ENCODE data around the gene RRAGC. TPM values are rescaled to one million over a fixed set of nuclear protein-coding genes. Genes with fewer than 3 reads are reported as not detected.
"Not testable (repeated sequence)": the region's sequence is repeated elsewhere in the genome, so short reads cannot be mapped to it uniquely, and the experiment has no call there.

The RRAGC gene
- total RNA-seq, 1 experiment from 2014 or later = 18.3 TPM

DNA sequence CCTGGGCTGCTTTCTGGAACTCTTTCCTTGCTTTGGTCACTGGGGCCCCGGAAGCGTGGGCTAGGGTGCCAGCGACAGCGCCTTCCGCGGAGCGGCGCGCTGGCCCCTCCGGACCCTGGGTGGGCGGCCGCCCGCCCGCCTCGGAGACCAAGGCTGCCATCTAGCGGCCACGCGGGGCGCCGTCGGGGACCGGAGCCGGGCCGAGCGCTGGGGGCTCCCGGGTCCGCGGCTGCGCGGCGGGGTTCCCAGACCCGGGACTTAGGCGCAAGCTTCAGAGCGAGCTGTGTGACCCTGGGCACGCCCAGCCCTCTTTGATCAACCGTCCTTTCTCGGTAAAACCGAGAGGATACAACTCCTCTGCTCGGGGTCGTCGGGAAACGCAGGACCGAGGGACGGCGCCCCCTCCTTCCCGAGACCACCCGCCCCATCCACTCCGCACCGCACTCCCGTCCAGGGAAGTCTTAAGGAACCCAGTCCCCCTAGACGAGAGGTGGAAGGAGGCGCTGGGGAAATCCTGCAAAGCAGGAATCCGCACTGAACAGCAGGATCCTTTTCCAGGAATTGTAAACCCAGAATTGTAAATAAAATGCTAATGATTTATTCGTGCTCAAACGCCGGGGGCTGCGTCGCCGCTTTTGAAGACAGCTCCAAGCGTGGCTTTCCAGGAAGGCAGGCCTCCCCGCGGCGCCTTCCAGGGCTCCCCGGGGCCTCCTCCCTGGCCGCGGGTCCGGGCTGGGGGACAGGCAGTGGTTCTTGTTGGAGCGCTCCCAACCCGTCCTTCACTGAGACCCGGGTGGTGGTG is 41.2 kb downstream of the RRAGC start:
- Histone ChIP-seq H3K4me3 (ENCODE audit: low read length) (no peak overlapping the region), H3K27me3 (ENCODE audit: low read length) (no peaks in the 10 kb centered on the region), H3K4me2 (ENCODE audit: low read depth, low read length, poor library complexity, severe bottlenecking) (no peak overlapping the region), H4K20me1 (ENCODE audit: insufficient read depth, low read depth, low read length) (no peaks in the 10 kb centered on the region), H3K36me3 (ENCODE audit: insufficient read depth, low read length) (no peaks in the 10 kb centered on the region), H2AFZ (ENCODE audit: low read length) (no peak overlapping the region), H3K27ac (ENCODE audit: low read length) (no peak overlapping the region), H3K9me3 (ENCODE audit: low read length) (no peaks in the 10 kb centered on the region), H3K4me1 (ENCODE audit: low read length) (no peaks in the 10 kb centered on the region), H3K9ac (ENCODE audit: low read length) (no peak overlapping the region), H3K9me2 (replicated peaks; ENCODE audit: insufficient read depth, low read length) (no peaks in the 10 kb centered on the region), H3K79me2 (ENCODE audit: low read length) (no peaks in the 10 kb centered on the region)
- no peak for DNase-seq

DNA sequence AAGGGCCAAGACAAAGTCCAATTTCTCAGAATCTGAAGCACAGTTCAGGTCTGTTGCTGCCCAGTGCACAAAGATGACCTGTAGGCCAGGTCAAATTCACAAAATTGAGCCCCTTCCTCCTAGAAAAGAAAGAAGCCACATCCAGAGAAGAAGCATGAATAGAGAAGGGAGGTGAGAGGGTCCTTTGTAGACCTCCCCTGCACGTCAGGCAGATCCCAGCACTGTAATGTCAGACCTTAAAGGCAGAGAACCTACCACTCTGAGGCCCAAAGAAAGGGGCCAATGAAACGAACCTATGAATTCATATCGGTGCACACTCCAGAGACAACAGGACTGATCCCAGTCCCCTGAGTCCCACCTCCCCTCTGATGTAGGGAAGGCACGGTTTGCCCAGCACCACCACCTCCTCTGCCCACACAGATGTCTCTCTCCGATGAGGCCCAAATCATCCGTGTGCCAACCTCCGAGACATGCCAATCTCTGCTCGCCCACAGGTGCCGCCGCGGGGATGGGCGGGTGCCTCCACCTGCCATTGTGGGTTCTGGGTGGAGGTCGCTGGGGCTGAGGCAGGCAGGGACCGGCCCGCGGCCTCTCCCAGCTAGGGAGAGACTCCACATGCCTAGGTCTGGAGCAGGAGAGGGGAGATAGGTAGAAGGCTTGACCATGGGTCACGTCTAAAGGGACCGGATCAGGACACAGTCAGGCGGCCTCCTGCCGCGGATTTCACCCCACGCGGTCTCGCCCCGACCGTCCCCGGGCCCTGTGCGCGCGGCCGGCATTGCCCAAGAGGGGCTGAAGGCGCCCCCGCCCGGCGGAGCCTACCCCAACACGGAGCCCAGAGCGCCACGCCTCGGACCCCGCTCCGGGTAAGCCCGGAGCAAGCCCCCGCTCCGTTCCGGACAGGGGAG is 42.1 kb downstream of the RRAGC start:
- H3K36me3 ChIP-seq (ENCODE audit: insufficient read depth, low read length) = no peaks in the 10 kb centered on the region
- no peaks in the 10 kb centered on the region for H3K9me2 ChIP-seq (replicated peaks; ENCODE audit: insufficient read depth, low read length)
- no peaks in the 10 kb centered on the region for H3K79me2 ChIP-seq (ENCODE audit: low read length)
- no peak overlapping the region for H2AFZ ChIP-seq (ENCODE audit: low read length)
- H3K9ac ChIP-seq (ENCODE audit: low read length) = no peak overlapping the region
- no peak overlapping the region for H3K4me3 ChIP-seq (ENCODE audit: low read length)
- H3K27me3 ChIP-seq (ENCODE audit: low read length) = no peaks in the 10 kb centered on the region
- no peaks in the 10 kb centered on the region for H3K4me1 ChIP-seq (ENCODE audit: low read length)
- H3K9me3 ChIP-seq (ENCODE audit: low read length) = no peaks in the 10 kb centered on the region
- no peak overlapping the region for H3K27ac ChIP-seq (ENCODE audit: low read length)
- no peak overlapping the region for H3K4me2 ChIP-seq (ENCODE audit: low read depth, low read length, poor library complexity, severe bottlenecking)
- no peaks in the 10 kb centered on the region for H4K20me1 ChIP-seq (ENCODE audit: insufficient read depth, low read depth, low read length)
- no peak for DNase-seq

DNA sequence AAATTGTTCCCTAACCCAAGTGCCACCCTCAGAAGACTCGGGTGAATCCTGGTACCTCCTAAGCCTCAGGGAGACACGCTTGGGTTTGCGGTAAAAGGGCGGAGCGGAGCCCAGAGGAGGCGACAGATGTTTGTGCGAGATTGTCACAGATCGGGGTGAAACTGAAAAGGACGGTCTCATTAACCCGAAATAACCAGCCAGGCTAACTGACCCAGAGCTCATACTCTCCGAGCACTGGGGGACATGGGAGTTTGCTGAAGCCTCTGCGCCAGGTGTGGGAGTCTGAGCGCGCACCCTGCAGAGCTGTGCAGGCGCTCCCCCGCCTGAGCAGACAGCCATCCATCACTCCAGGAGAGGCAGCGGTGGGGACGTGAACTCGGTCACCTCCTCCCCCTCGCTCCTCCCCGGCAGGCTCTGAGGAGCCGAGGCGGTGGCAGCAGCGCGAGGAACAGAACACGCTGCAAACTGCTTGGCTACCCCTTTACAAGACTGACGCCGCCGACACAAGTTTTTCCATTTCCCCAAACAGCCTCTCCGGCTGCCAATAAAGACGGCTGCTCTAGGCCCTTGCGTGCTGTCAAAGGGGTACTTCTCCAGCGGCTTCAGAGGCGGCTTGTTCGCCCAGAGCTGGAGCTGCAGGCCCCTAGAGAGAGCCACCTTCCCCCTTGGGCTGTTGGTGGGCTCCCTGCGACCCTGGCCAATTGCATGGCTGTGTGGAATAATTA is 43.5 kb downstream of the RRAGC start:
- no peaks in the 10 kb centered on the region for H3K4me1 ChIP-seq (ENCODE audit: low read length)
- no peak overlapping the region for H3K9ac ChIP-seq (ENCODE audit: low read length)
- H3K79me2 ChIP-seq (ENCODE audit: low read length) = no peaks in the 10 kb centered on the region
- H4K20me1 ChIP-seq (ENCODE audit: insufficient read depth, low read depth, low read length) = no peaks in the 10 kb centered on the region
- H2AFZ ChIP-seq (ENCODE audit: low read length) = no peak overlapping the region
- no peaks in the 10 kb centered on the region for H3K9me3 ChIP-seq (ENCODE audit: low read length)
- H3K27ac ChIP-seq (ENCODE audit: low read length) = no peak overlapping the region
- no peaks in the 10 kb centered on the region for H3K9me2 ChIP-seq (replicated peaks; ENCODE audit: insufficient read depth, low read length)
- H3K27me3 ChIP-seq (ENCODE audit: low read length) = no peaks in the 10 kb centered on the region
- H3K4me2 ChIP-seq (ENCODE audit: low read depth, low read length, poor library complexity, severe bottlenecking) = no peak overlapping the region
- no peak for DNase-seq
- no peak overlapping the region for H3K4me3 ChIP-seq (ENCODE audit: low read length)
- H3K36me3 ChIP-seq (ENCODE audit: insufficient read depth, low read length) = no peaks in the 10 kb centered on the region

DNA sequence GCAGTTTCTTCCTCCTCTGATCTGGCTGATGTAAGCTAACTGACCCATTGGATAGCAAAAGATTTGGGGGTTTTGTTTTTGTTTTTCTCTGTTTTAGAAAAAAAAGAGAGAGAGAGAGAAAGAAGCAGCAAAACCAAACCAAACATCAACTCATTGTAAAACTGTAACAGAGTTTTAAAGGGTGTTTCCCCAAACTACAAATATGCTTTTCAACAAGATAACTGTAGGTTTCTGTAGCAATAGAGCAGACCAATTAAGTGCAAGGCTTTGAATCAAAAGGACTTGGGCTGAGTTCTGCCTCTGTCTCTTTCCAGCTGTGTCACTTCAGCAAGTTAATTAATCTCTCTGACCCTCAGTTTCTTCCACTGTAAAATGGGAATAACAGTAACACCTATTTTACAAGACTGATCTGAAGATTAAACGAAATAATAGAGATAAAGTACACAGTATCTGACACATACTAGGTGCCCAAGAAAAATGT is 44.5 kb downstream of the RRAGC start:
- Histone ChIP-seq H3K4me3 (ENCODE audit: low read length) (no peak overlapping the region), H3K9ac (ENCODE audit: low read length) (no peak overlapping the region), H3K27ac (ENCODE audit: low read length) (no peak overlapping the region), H3K79me2 (ENCODE audit: low read length) (no peaks in the 10 kb centered on the region), H3K4me1 (ENCODE audit: low read length) (no peaks in the 10 kb centered on the region), H3K36me3 (ENCODE audit: insufficient read depth, low read length) (no peaks in the 10 kb centered on the region), H3K9me2 (replicated peaks; ENCODE audit: insufficient read depth, low read length) (no peaks in the 10 kb centered on the region), H2AFZ (ENCODE audit: low read length) (no peak overlapping the region), H3K27me3 (ENCODE audit: low read length) (no peaks in the 10 kb centered on the region), H3K4me2 (ENCODE audit: low read depth, low read length, poor library complexity, severe bottlenecking) (no peak overlapping the region), H4K20me1 (ENCODE audit: insufficient read depth, low read depth, low read length) (no peaks in the 10 kb centered on the region), H3K9me3 (ENCODE audit: low read length) (no peaks in the 10 kb centered on the region)
- no peak for DNase-seq

DNA sequence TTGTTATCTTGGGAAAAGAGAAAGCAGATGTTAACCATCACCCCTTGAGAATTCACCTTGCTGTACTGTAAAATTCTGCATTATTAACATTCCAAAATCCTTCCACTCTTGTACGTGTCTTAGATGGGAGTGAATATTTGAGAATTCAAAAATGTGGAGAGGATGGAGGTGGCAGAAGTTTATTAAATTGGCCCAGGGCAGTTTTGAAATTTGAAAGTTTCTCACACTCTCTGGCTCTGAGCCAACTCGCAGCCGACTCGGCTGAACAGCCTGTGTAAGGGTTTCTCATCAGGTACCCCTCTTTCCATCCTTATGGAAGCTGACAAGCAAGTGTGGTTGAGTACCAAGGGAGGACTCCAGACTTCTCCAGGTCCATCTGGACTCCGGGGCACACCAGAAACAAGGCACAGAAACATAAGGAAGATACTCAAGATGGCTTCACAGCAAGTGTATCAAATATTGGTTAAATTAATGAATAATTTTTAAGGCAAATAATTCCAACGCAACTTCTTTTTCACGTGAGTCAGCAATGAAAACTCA is 45.1 kb downstream of the RRAGC start:
- Histone ChIP-seq H3K79me2 (ENCODE audit: low read length) (no peaks in the 10 kb centered on the region), H3K27ac (ENCODE audit: low read length) (no peak overlapping the region), H3K4me2 (ENCODE audit: low read depth, low read length, poor library complexity, severe bottlenecking) (no peak overlapping the region), H3K36me3 (ENCODE audit: insufficient read depth, low read length) (no peaks in the 10 kb centered on the region), H4K20me1 (ENCODE audit: insufficient read depth, low read depth, low read length) (no peaks in the 10 kb centered on the region), H3K27me3 (ENCODE audit: low read length) (no peaks in the 10 kb centered on the region), H3K4me1 (ENCODE audit: low read length) (no peaks in the 10 kb centered on the region), H3K9me3 (ENCODE audit: low read length) (no peaks in the 10 kb centered on the region), H3K9ac (ENCODE audit: low read length) (no peak overlapping the region), H3K4me3 (ENCODE audit: low read length) (no peak overlapping the region), H3K9me2 (replicated peaks; ENCODE audit: insufficient read depth, low read length) (no peaks in the 10 kb centered on the region), H2AFZ (ENCODE audit: low read length) (no peak overlapping the region)
- no peak for DNase-seq

DNA sequence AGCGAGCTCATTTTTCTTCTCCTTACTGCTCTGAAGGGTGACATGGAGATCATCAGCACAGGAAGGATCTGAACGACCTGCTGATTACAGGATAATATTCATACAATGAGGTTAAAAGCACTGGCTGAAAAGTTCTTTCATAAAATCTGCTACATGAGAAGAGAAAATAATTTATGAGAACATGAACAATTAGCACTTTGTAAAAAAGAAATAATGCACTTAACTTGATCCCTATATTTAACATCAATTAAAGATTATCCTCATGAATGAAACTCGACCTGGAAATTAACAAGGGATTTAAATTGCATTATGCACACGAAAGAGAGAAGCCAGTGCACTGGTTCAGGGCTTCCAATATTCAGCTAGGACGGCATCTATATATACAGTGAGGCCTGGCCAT is 46.6 kb downstream of the RRAGC start:
- no peaks in the 10 kb centered on the region for H4K20me1 ChIP-seq (ENCODE audit: insufficient read depth, low read depth, low read length)
- H3K79me2 ChIP-seq (ENCODE audit: low read length) = no peaks in the 10 kb centered on the region
- no peak for DNase-seq
- no peak overlapping the region for H3K27ac ChIP-seq (ENCODE audit: low read length)
- H3K9me3 ChIP-seq (ENCODE audit: low read length) = no peaks in the 10 kb centered on the region
- no peaks in the 10 kb centered on the region for H3K27me3 ChIP-seq (ENCODE audit: low read length)
- no peaks in the 10 kb centered on the region for H3K4me1 ChIP-seq (ENCODE audit: low read length)
- no peak overlapping the region for H3K9ac ChIP-seq (ENCODE audit: low read length)
- no peak overlapping the region for H3K4me3 ChIP-seq (ENCODE audit: low read length)
- H3K9me2 ChIP-seq (replicated peaks; ENCODE audit: insufficient read depth, low read length) = no peaks in the 10 kb centered on the region
- H3K36me3 ChIP-seq (ENCODE audit: insufficient read depth, low read length) = no peaks in the 10 kb centered on the region
- no peak overlapping the region for H2AFZ ChIP-seq (ENCODE audit: low read length)
- no peak overlapping the region for H3K4me2 ChIP-seq (ENCODE audit: low read depth, low read length, poor library complexity, severe bottlenecking)

DNA sequence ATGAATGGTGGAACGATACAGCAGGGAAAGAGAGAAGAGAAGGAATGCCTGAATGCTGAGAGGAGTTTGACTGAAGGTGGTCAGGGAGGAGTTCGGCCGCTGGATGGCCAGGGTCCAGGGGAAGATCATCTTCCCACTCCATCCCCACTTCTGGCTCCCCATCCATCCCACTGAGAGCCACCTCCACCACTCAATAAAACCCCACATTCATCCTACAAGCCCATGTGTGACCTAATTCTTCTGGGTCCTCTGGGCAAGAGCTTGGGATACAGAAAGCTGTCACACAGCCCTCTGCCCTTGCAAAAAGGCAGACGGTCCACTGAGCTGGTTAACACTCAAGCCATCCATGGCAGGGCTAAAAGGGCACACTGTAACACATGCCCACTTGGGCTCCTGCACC is 48.1 kb downstream of the RRAGC start:
- DNase-seq; H4K20me1 ChIP-seq (ENCODE audit: insufficient read depth, low read depth, low read length); H3K9ac ChIP-seq (ENCODE audit: low read length); H3K27ac ChIP-seq (ENCODE audit: low read length); H3K9me3 ChIP-seq (ENCODE audit: low read length); H3K4me3 ChIP-seq (ENCODE audit: low read length); H3K9me2 ChIP-seq (replicated peaks; ENCODE audit: insufficient read depth, low read length); H3K27me3 ChIP-seq (ENCODE audit: low read length); H3K79me2 ChIP-seq (ENCODE audit: low read length); H3K4me1 ChIP-seq (ENCODE audit: low read length); H2AFZ ChIP-seq (ENCODE audit: low read length); H3K36me3 ChIP-seq (ENCODE audit: insufficient read depth, low read length); H3K4me2 ChIP-seq (ENCODE audit: low read depth, low read length, poor library complexity, severe bottlenecking): not testable (repeated sequence)

DNA sequence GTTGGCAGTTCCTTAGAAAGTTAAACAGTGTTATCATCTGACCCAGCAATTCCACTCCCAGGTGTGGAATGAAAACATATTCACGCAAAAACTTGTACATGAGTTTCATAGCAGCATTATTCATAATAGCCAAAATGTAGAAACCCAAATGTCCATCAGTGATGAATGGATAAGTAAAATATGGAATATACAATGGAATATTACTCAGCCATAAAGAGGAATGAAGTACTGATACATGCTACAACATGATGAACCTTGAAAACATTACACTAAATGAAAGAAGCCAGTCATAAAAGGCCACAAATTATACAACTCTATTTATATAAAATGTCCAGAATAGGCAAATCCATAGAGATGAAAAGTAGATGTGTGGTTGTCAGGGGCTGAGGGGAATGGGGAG is 53.5 kb downstream of the RRAGC start:
- H3K9me2 ChIP-seq (replicated peaks; ENCODE audit: insufficient read depth, low read length) = no peaks in the 10 kb centered on the region
- no peaks in the 10 kb centered on the region for H3K9me3 ChIP-seq (ENCODE audit: low read length)
- H3K36me3 ChIP-seq (ENCODE audit: insufficient read depth, low read length) = no peaks in the 10 kb centered on the region
- no peaks in the 10 kb centered on the region for H3K79me2 ChIP-seq (ENCODE audit: low read length)
- no peak overlapping the region for H3K4me3 ChIP-seq (ENCODE audit: low read length)
- H3K4me2 ChIP-seq (ENCODE audit: low read depth, low read length, poor library complexity, severe bottlenecking) = no peak overlapping the region
- no peak for DNase-seq
- no peak overlapping the region for H3K9ac ChIP-seq (ENCODE audit: low read length)
- H3K27me3 ChIP-seq (ENCODE audit: low read length) = no peaks in the 10 kb centered on the region
- no peaks in the 10 kb centered on the region for H3K4me1 ChIP-seq (ENCODE audit: low read length)
- no peak overlapping the region for H3K27ac ChIP-seq (ENCODE audit: low read length)
- no peaks in the 10 kb centered on the region for H4K20me1 ChIP-seq (ENCODE audit: insufficient read depth, low read depth, low read length)
- H2AFZ ChIP-seq (ENCODE audit: low read length) = no peak overlapping the region

Data from Karpas-422 (cell line).